Mesenchymal stem cell (in vitro differentiated cells and primary cell): ENCODE measurements around the gene GPS1.

ENCODE experiments used
- DNase-seq: peaks from one replicate; pipeline ENCODE4 v3.0.0-alpha.2; 2013
- H2AFZ ChIP-seq: one replicate; pipeline ENCODE4 v1.6.1; 2013; ENCODE audit warnings: low read depth, mild to moderate bottlenecking, control low read depth, inconsistent platforms, low read length, moderate library complexity
- H2AK5ac ChIP-seq: 2 replicates; pipeline ENCODE4 v1.6.1; 2013; ENCODE audit warnings: low read length, moderate library complexity, mild to moderate bottlenecking, inconsistent platforms; ENCODE audit not compliant: severe bottlenecking
- H2BK120ac ChIP-seq: one replicate; pipeline ENCODE4 v1.6.1; 2013; ENCODE audit warnings: low read depth, mild to moderate bottlenecking, inconsistent platforms, low read length, moderate library complexity
- H2BK12ac ChIP-seq, 2 experiments: one replicate each; pipeline ENCODE4 v1.6.1; 2013; ENCODE audit warnings: inconsistent platforms in 2 of 2, low read length in 2 of 2, mild to moderate bottlenecking in 2 of 2, moderate library complexity in 2 of 2, control low read depth in 1 of 2
- H2BK15ac ChIP-seq: one replicate; pipeline ENCODE4 v1.6.1; 2013; ENCODE audit warnings: mild to moderate bottlenecking, low read depth, inconsistent platforms; ENCODE audit not compliant: poor library complexity, severe bottlenecking
- H2BK5ac ChIP-seq: 2 replicates; pipeline ENCODE4 v1.6.1; 2013; ENCODE audit warnings: low read depth, mild to moderate bottlenecking, low read length, control low read depth, inconsistent platforms; ENCODE audit not compliant: poor library complexity, severe bottlenecking
- H3K14ac ChIP-seq, 2 experiments: one replicate each; pipeline ENCODE4 v1.6.1; 2013; ENCODE audit warnings: inconsistent platforms in 2 of 2, low read length in 2 of 2, control low read depth in 1 of 2, mild to moderate bottlenecking in 1 of 2, moderate library complexity in 1 of 2
- H3K18ac ChIP-seq, 2 experiments: one replicate each; pipeline ENCODE4 v1.6.1; 2013; ENCODE audit warnings: inconsistent platforms in 2 of 2, low read length in 2 of 2, control low read depth in 1 of 2, low read depth in 1 of 2, mild to moderate bottlenecking in 1 of 2
- H3K23ac ChIP-seq, 2 experiments: one replicate each; pipeline ENCODE4 v1.6.1; 2013; ENCODE audit warnings: inconsistent platforms in 2 of 2, low read length in 2 of 2, mild to moderate bottlenecking in 2 of 2, moderate library complexity in 2 of 2, control low read depth in 1 of 2
- H3K27ac ChIP-seq: 2 replicates; pipeline ENCODE4 v1.5.1; 2013; ENCODE audit warnings: mild to moderate bottlenecking, moderate library complexity, low read length, control low read depth, inconsistent platforms; ENCODE audit not compliant: poor library complexity, severe bottlenecking
- H3K27me3 ChIP-seq, 2 experiments: 2 replicates each; pipeline versions ENCODE4 v1.6.1 to v1.7.0; 2013; ENCODE audit warnings: low read length in 2 of 2, mild to moderate bottlenecking in 2 of 2, moderate library complexity in 2 of 2, control low read depth in 1 of 2, inconsistent platforms in 1 of 2; ENCODE audit not compliant: control insufficient read depth in 1 of 2, insufficient read depth in 1 of 2
- H3K36me3 ChIP-seq, 2 experiments: 2 replicates each; pipeline versions ENCODE4 v1.6.1 to v1.7.0; 2013; ENCODE audit warnings: low read length in 2 of 2, control low read depth in 1 of 2, inconsistent platforms in 1 of 2, low read depth in 1 of 2, mild to moderate bottlenecking in 1 of 2; ENCODE audit not compliant: insufficient read depth in 2 of 2, control insufficient read depth in 1 of 2
- H3K4ac ChIP-seq, 2 experiments: one replicate each; pipeline ENCODE4 v1.6.1; 2013; ENCODE audit warnings: inconsistent platforms in 2 of 2, low read length in 2 of 2, mild to moderate bottlenecking in 2 of 2, moderate library complexity in 2 of 2, control low read depth in 1 of 2, low read depth in 1 of 2
- H3K4me1 ChIP-seq: 2 replicates; pipeline ENCODE4 v1.6.1; 2013; ENCODE audit warnings: low read depth, low read length, control low read depth; ENCODE audit not compliant: control insufficient read depth, insufficient read depth
- H3K4me2 ChIP-seq: 2 replicates; pipeline ENCODE4 v1.6.1; 2013; ENCODE audit warnings: low read length, mild to moderate bottlenecking, inconsistent platforms; ENCODE audit not compliant: poor library complexity, severe bottlenecking
- H3K4me3 ChIP-seq, 2 experiments: 2 replicates each; pipeline versions ENCODE4 v1.5.1 to v1.7.0; 2013; ENCODE audit warnings: low read length in 2 of 2, mild to moderate bottlenecking in 2 of 2, control low read depth in 1 of 2, low read depth in 1 of 2; ENCODE audit not compliant: insufficient read depth in 1 of 2
- H3K79me1 ChIP-seq: replicated peaks from 2 replicates; pipeline ENCODE4 v1.6.1; 2013; ENCODE audit warnings: mild to moderate bottlenecking, control low read depth, low read length, inconsistent platforms; ENCODE audit not compliant: poor library complexity, severe bottlenecking
- H3K9ac ChIP-seq: 2 replicates; pipeline ENCODE4 v1.7.0; 2013; ENCODE audit warnings: mild to moderate bottlenecking, low read length, moderate library complexity
- H3K9me3 ChIP-seq: 2 replicates; pipeline ENCODE4 v1.7.0; 2013; ENCODE audit warnings: mild to moderate bottlenecking, low read length; ENCODE audit not compliant: control insufficient read depth
- H4K8ac ChIP-seq: one replicate; pipeline ENCODE4 v1.6.1; 2013; ENCODE audit warnings: inconsistent platforms, mild to moderate bottlenecking, low read length, moderate library complexity
- H4K91ac ChIP-seq: one replicate; pipeline ENCODE4 v1.6.1; 2013; ENCODE audit warnings: mild to moderate bottlenecking, low read length, inconsistent platforms
- WGBS: methylation state at CpG from one replicate; pipeline ENCODE4 v1.1.7; 2013; ENCODE audit warnings: mixed read lengths; 5-methylcytosine and 5-hydroxymethylcytosine counted together

Gene GPS1

GRCh38 chr17:82016061-82016874 lies 35.4 kb upstream of the GPS1 start:
- 95% methylated on average over 24 of the region's 28 CpGs for WGBS
- Histone ChIP-seq H3K36me3 (peaks cover 15 to 79% of the 10 kb centered on the region in 2 experiments), H3K9ac (no peak overlapping the region), H4K91ac (peak overlapping the region; percentile 14), H3K9me3 (no peaks in the 10 kb centered on the region), H2BK5ac (no peak overlapping the region), H3K27ac (no peak overlapping the region), H3K4me3 (no peak overlapping the region), H3K18ac (no peak overlapping the region), H3K27me3 (no peaks in the 10 kb centered on the region), H4K8ac (no peak overlapping the region), H2BK12ac (no peak overlapping the region), H3K4ac (peak overlapping the region in 1 of 2 experiments; percentile 17), H2BK15ac (no peak overlapping the region), H3K79me1 (peaks cover 10% of the 10 kb centered on the region), H3K23ac (no peak overlapping the region), H2AK5ac (no peak overlapping the region), H3K4me1 (peaks cover 19% of the 10 kb centered on the region), H3K4me2 (no peak overlapping the region), H3K14ac (no peak overlapping the region), H2AFZ (no peak overlapping the region), H2BK120ac (no peak overlapping the region)
- DNase-seq, result no peak

GRCh38 chr17:82016875-82017459 lies 34.7 kb upstream of the GPS1 start:
- no peak overlapping the region for H2BK5ac ChIP-seq
- H3K4me3 ChIP-seq, result no peak overlapping the region
- H3K18ac ChIP-seq, result no peak overlapping the region
- 98% methylated on average over 18 of the region's 24 CpGs for WGBS
- H3K27ac ChIP-seq, result no peak overlapping the region
- peaks cover 11% of the 10 kb centered on the region for H3K79me1 ChIP-seq
- H2BK120ac ChIP-seq, result no peak overlapping the region
- no peak overlapping the region for H2AFZ ChIP-seq
- no peak overlapping the region for H3K14ac ChIP-seq
- no peak for DNase-seq
- H3K27me3 ChIP-seq, result no peaks in the 10 kb centered on the region
- no peak overlapping the region for H4K8ac ChIP-seq
- H4K91ac ChIP-seq, result peak overlapping the region; percentile 14
- H3K9me3 ChIP-seq, result no peaks in the 10 kb centered on the region
- no peak overlapping the region for H2BK12ac ChIP-seq
- H3K9ac ChIP-seq, result no peak overlapping the region
- H3K36me3 ChIP-seq, result peaks cover 15 to 72% of the 10 kb centered on the region in 2 experiments
- peaks cover 26% of the 10 kb centered on the region for H3K4me1 ChIP-seq
- H2BK15ac ChIP-seq, result no peak overlapping the region
- no peak overlapping the region for H3K23ac ChIP-seq
- H3K4me2 ChIP-seq, result no peak overlapping the region
- H2AK5ac ChIP-seq, result no peak overlapping the region
- H3K4ac ChIP-seq, result peak overlapping the region in 1 of 2 experiments; percentile 17

DNA sequence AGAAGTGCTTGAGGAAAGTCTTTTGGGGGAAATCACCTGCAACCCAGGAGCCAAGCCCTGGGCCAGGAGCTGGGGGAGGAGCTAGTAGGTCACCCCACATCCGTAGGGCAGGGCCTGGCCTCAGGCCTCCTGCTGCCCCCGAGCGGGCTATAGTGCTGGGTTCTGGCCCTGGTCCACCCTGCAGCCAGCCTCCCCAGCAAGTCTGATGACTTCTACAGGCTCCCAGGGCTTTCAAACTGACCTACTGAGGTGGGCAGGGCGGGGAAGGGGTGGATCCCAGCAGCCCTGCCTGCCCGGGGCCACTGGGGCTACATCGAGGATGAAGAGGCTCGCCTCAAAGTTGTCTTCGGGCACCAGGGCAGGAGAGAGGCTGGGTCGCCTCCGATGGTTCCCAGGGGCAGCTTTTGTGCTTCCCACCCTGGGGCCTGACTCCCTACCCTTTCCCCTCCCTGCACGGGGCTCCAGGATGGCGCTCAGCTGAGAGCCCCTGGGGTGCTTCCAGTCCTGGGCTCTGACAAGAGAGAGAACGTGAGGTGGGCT lies 34.0 kb upstream of the GPS1 start:
- Histone ChIP-seq H2AFZ (no peak overlapping the region), H3K36me3 (peaks cover 15 to 64% of the 10 kb centered on the region in 2 experiments), H3K18ac (no peak overlapping the region), H2BK5ac (no peak overlapping the region), H2BK15ac (no peak overlapping the region), H3K27me3 (no peaks in the 10 kb centered on the region), H3K4me3 (no peak overlapping the region), H3K9ac (no peak overlapping the region), H3K27ac (no peak overlapping the region), H3K14ac (no peak overlapping the region), H2BK120ac (no peak overlapping the region), H3K79me1 (peaks cover 18% of the 10 kb centered on the region), H3K9me3 (no peaks in the 10 kb centered on the region), H2BK12ac (no peak overlapping the region), H3K4me1 (peaks cover 30% of the 10 kb centered on the region), H4K91ac (no peak overlapping the region), H2AK5ac (no peak overlapping the region), H4K8ac (no peak overlapping the region), H3K4ac (no peak overlapping the region), H3K4me2 (no peak overlapping the region), H3K23ac (no peak overlapping the region)
- WGBS, result 93% methylated on average over 7 of the region's 13 CpGs
- no peak for DNase-seq
